Tibial nerve (tissue), 4 donors: Measurements from ENCODE around the gene NIPBL. TPM values are rescaled to one million over a fixed set of nuclear protein-coding genes. Genes with fewer than 3 reads are reported as not detected.

Experiments used
- DNase-seq, 2 donors: peaks; one replicate each; pipeline ENCODE4 v3.0.0-alpha.2; 2019; ENCODE audit warnings: low spot score in 2 of 2
- H3K27ac ChIP-seq, 4 donors: fragments of 200-600 bp; sonication (generic) in 3 of 4; one replicate each; pipeline ENCODE4 v1.5.1; 2017 to 2019; ENCODE audit warnings: mild to moderate bottlenecking in 1 of 4
- H3K27me3 ChIP-seq, 2 donors: fragments of 200-600 bp; sonication (generic) in 1 of 2; one replicate each; pipeline versions ENCODE4 v1.5.1 to v1.6.0; 2017 to 2019
- H3K36me3 ChIP-seq, 3 donors: fragments of 200-600 bp; sonication (generic); one replicate each; pipeline ENCODE4 v1.5.1; 2018 to 2019
- H3K4me1 ChIP-seq, 4 donors: fragments of 200-600 bp; sonication (generic) in 3 of 4; one replicate each; pipeline ENCODE4 v1.5.1; 2017 to 2019
- H3K4me3 ChIP-seq, 4 donors: fragments of 200-600 bp; sonication (generic) in 3 of 4; one replicate each; pipeline ENCODE4 v1.5.1; 2017 to 2019; ENCODE audit warnings: mild to moderate bottlenecking in 1 of 4, moderate library complexity in 1 of 4
- H3K9me3 ChIP-seq, 4 donors: fragments of 200-600 bp; sonication (generic) in 3 of 4; one replicate each; pipeline ENCODE4 v1.5.1; 2017 to 2019
- CTCF ChIP-seq, 5 experiments: fragments of 200-600 bp in 3 of 5; fragments of 450-650 bp in 2 of 5; sonication (generic) in 3 of 5; IDR thresholded peaks; one replicate each; pipeline ENCODE4 v1.5.1; 2016 to 2019; ENCODE audit warnings: antibody characterized with exemption in 5 of 5, mild to moderate bottlenecking in 3 of 5, moderate library complexity in 2 of 5
- EP300 ChIP-seq, 2 donors: sonication (generic); formaldehyde crosslinking; IDR thresholded peaks; one replicate each; pipeline ENCODE4 v1.6.1; 2017; ENCODE audit warnings: antibody characterized with exemption in 2 of 2, mild to moderate bottlenecking in 1 of 2
- POLR2A ChIP-seq, 2 donors: fragments of 450-650 bp; IDR thresholded peaks; one replicate each; pipeline ENCODE4 v1.6.1; 2017; ENCODE audit warnings: antibody characterized with exemption in 2 of 2, mild to moderate bottlenecking in 2 of 2, moderate library complexity in 2 of 2
- WGBS, 2 donors: methylation state at CpG; one replicate each; pipeline ENCODE4 v1.1.5; 2018; 5-methylcytosine and 5-hydroxymethylcytosine counted together
- total RNA-seq, 4 donors: library from RNA; depleted of rRNA; stranded (reverse); fragments of >200 nt; gene quantifications; one replicate each; pipeline ENCODE4 v1.1.0, GENCODE V29; 2016

NIPBL gene
- total RNA-seq, 4 donors from 2014 or later, result 53.4 to 64.5 (median 59.4) TPM

- H3K27me3 ChIP-seq, result no peaks in the 10 kb centered on the region
- peak overlapping the region in 1 of 4 donors; percentile 3 for H3K27ac ChIP-seq
- H3K4me1 ChIP-seq, result no peaks in the 10 kb centered on the region
- no peak for DNase-seq
- no peaks in the 10 kb centered on the region for H3K9me3 ChIP-seq
- TF ChIP-seq POLR2A (IDR thresholded peaks at IDR 0.05), result no peak
- no peak for TF ChIP-seq EP300 (IDR thresholded peaks at IDR 0.05)
- TF ChIP-seq CTCF (IDR thresholded peaks at IDR 0.05), result no peak
- H3K4me3 ChIP-seq, result no peak overlapping the region
- WGBS, 2 donors, result 61 to 68% methylated on average over 2 of the region's 2 CpGs
- peaks cover 0 to 84% (median 0%) of the 10 kb centered on the region in 3 donors for H3K36me3 ChIP-seq
These were observed 177.8 kb downstream of the NIPBL start for GRCh38 chr5:37054391-37054790.

- Histone ChIP-seq H3K4me1 (no peaks in the 10 kb centered on the region), H3K4me3 (no peak overlapping the region), H3K27me3 (no peaks in the 10 kb centered on the region), H3K27ac (no peak overlapping the region), H3K9me3 (no peaks in the 10 kb centered on the region), H3K36me3 (peaks cover 0 to 84% (median 0%) of the 10 kb centered on the region in 3 donors)
- TF ChIP-seq EP300 (IDR thresholded peaks at IDR 0.05) (no peak), POLR2A (IDR thresholded peaks at IDR 0.05) (no peak), CTCF (IDR thresholded peaks at IDR 0.05) (no peak)
- DNase-seq, result no peak
- WGBS, 2 donors, result 89 to 92% methylated on average over 1 of the region's 1 CpG
These were observed 178.9 kb downstream of the NIPBL start for GRCh38 chr5:37055383-37055990.

GRCh38 chr5:37056762-37057161 lies 180.2 kb downstream of the NIPBL start:
- H3K27me3 ChIP-seq, result no peaks in the 10 kb centered on the region
- no peaks in the 10 kb centered on the region for H3K4me1 ChIP-seq
- no peak for TF ChIP-seq POLR2A (IDR thresholded peaks at IDR 0.05)
- TF ChIP-seq EP300 (IDR thresholded peaks at IDR 0.05), result no peak
- no peak for TF ChIP-seq CTCF (IDR thresholded peaks at IDR 0.05)
- no peak for DNase-seq
- H3K27ac ChIP-seq, result no peak overlapping the region
- 89% methylated on average over 2 of the region's 2 CpGs for WGBS, 2 donors
- H3K9me3 ChIP-seq, result no peaks in the 10 kb centered on the region
- no peak overlapping the region for H3K4me3 ChIP-seq
- H3K36me3 ChIP-seq, result peaks cover 0 to 84% (median 5%) of the 10 kb centered on the region in 3 donors

GRCh38 chr5:37060030-37060429 lies 183.5 kb downstream of the NIPBL start:
- Histone ChIP-seq H3K9me3 (no peaks in the 10 kb centered on the region), H3K27ac (no peak overlapping the region), H3K27me3 (no peaks in the 10 kb centered on the region), H3K4me1 (no peaks in the 10 kb centered on the region), H3K36me3 (peaks cover 0 to 83% (median 5%) of the 10 kb centered on the region in 3 donors), H3K4me3 (no peak overlapping the region)
- DNase-seq, result no peak
- 100% methylated on average over 1 of the region's 1 CpG for WGBS, 2 donors
- TF ChIP-seq POLR2A (IDR thresholded peaks at IDR 0.05), result no peak
- TF ChIP-seq EP300 (IDR thresholded peaks at IDR 0.05), result no peak
- no peak for TF ChIP-seq CTCF (IDR thresholded peaks at IDR 0.05)

- Histone ChIP-seq H3K4me1 (no peaks in the 10 kb centered on the region), H3K27me3 (no peaks in the 10 kb centered on the region), H3K27ac (no peak overlapping the region), H3K4me3 (no peak overlapping the region), H3K9me3 (no peaks in the 10 kb centered on the region), H3K36me3 (peaks cover 0 to 83% (median 5%) of the 10 kb centered on the region in 3 donors)
- no peak for DNase-seq
- 93 to 96% methylated on average over 7 of the region's 7 CpGs for WGBS, 2 donors
- TF ChIP-seq EP300 (IDR thresholded peaks at IDR 0.05) (no peak), CTCF (IDR thresholded peaks at IDR 0.05) (no peak)
These were observed 187.2 kb downstream of the NIPBL start for GRCh38 chr5:37063739-37064138.
